ENCODE results near the gene PPP1R37.

DNA sequence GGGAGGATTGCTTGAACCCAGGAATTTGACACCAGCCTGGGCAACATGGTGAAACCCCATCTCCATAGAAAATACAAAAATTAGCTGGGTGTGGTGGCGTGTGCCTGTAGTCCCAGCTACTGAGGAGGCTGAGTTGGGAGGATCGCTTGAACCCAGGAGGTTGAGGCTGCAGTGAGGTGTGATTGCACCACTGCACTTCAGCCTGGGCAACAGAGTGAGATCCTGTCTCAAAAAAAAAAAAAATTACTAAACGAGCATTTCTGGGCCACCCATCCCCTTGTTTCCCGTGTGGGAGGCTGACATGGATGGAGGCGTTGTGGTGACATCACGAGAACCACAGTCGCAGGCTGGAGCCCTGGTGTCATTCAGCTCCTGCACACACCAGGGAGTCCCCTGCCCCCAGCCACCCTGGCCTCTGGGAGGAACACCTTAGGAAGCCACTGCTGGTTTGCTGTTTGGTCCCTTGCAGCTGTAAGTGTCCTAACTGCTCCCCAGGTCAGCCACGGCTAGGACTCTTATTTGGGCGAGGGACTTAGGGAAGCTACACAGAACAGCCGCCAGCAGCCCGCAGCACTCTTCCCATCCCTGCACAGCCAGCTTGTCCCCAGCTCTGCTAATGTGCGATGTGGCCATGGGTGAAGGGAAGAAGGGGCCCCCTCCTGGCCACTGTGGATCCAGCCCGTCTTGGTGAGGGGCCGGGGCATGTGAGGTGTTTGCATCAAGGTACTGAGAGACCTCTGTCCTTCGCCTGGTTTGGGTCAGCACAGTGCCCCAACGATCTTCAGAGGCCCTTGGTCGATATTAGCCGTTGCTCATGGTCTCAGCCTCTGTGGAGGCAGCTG lies 55.1 kb downstream of the PPP1R37 start:
- TF ChIP-seq CTCF (IDR thresholded peaks at IDR 0.05) = no peak
- no peak for TF ChIP-seq POLR2A (IDR thresholded peaks at IDR 0.05)
